Measurements from ENCODE around the gene ANKIB1.

DNA sequence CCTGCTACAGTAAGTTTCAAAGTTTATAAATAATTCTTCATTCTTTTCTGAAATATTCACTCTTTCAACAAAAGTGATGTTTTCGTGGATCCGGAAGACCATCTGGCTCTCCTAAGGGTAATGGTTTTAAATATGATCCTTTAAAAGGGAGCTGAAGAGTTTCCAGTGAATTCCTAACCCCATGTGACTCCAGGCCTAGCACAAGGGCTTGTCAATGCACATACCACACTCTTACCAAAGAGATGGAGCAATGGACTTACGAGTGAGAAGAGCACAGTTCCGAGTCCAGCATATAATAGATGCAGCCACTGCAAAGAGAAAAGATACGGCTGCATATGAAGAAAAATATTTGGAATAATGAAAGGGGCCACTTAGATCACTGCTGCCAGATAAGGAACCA is 169.5 kb downstream of the ANKIB1 start:
- TF ChIP-seq POLR2A (IDR thresholded peaks at IDR 0.05; ENCODE audit: low read depth, low read length), result no peak
- TF ChIP-seq POLR2AphosphoS5 (IDR thresholded peaks at IDR 0.05; ENCODE audit: low read depth, low read length), result no peak
